ENCODE results near the gene PAM16. TPM values are rescaled to one million over a fixed set of nuclear protein-coding genes. Genes with fewer than 3 reads are reported as not detected.

Gene PAM16
- total and polyA plus RNA-seq, 9 of the 15 experiments (the other 6 are each of a cell fraction or from before 2014, with no cell fraction given): 38.7 to 273 (median 79.3) TPM

DNA sequence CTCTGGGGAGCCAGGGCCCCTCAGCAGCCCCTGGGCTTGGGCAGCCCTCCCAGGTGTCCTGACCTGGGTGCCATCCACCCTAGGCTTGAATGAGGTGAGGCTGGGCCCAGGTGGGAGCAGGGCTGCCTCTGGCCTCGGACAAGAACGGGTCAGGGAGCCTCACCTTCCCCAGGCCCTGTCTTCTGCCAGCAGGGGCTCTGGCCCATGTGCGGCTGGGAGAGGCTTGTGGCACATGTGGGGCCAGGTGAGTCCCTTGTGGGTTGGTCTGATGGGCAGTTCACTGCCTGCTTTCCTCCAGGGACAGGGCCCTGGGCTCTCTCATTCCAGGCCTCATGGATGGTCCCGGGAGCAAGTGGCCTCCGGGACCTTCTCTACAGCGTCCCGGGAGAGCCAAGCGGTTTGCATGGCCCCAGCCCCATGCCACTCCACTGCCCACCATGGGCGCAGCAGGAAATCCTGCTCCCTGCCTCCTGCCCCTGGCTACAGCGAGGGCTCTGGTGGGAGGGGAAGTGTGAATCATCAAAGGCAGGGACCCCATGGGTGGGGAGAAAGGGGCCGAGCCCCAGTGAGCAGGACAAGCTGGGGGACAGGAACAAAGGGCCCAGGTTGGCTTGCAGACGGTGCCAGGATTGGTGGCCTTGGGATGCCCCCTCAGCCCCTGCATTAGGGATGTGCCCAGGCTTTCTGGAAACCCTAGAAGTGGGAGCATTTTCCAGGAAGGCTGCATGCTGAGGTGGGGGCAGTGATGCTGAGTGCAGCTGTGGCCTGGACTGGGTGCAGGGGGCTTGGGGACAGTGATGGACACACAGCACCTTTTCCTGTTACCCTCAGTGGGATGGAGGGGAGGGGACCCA, 32.7 kb upstream of the PAM16 start:
- CTCF ChIA-PET (ENCODE audit: low intra/inter-chr PET ratio): no interaction called here
- ATAC-seq (no peak), DNase-seq (ENCODE audit: extremely low read depth in 1 of 4, low spot score in 3 of 4) (peak in 2 of 4 experiments; percentile 14 to 15), FAIRE-seq (no peak)
- H3K79me2 ChIP-seq (ENCODE audit: control insufficient read depth, insufficient read depth, low read length): no peaks in the 10 kb centered on the region
- no peak overlapping the region for H3K4me2 ChIP-seq (ENCODE audit: insufficient read depth, low read length)
- intact Hi-C loops (cut with micrococcal nuclease): no loop called here
- no peaks in the 10 kb centered on the region for H3K9me1 ChIP-seq (ENCODE audit: control insufficient read depth, insufficient read depth, low read length)
- WGBS (ENCODE audit: insufficient coverage, low coverage, missing lambda C conversion rate): 95% methylated on average over 10 of the region's 12 CpGs
- no peaks in the 10 kb centered on the region for H3K9me3 ChIP-seq (replicated peaks; ENCODE audit: control insufficient read depth, insufficient read depth, low read depth, low read length)
- no peak overlapping the region for H3K27ac ChIP-seq (ENCODE audit: extremely low read depth, low read depth, low read length)
- H3K4me3 ChIP-seq: no peak overlapping the region
- TF ChIP-seq CREM (IDR thresholded peaks at IDR 0.05; ENCODE audit: low read depth) (no peak), HNRNPLL (IDR thresholded peaks at IDR 0.05; ENCODE audit: low read depth, low read length, poor library complexity, severe bottlenecking) (no peak), POLR2G (IDR thresholded peaks at IDR 0.05; ENCODE audit: low read depth, low read length) (peak; percentile 38), PCBP1 (IDR thresholded peaks at IDR 0.05; ENCODE audit: low read depth, low read length, poor library complexity, severe bottlenecking) (no peak), POLR2A (conservative IDR thresholded peaks at IDR 0.05) (peak; percentile 19; the same call in 1 of the 2 replicates), SIN3A (IDR thresholded peaks at IDR 0.05; ENCODE audit: borderline replicate concordance in 2 of 2, control insufficient read depth in 1 of 2, low read depth in 2 of 2, low read length in 2 of 2) (no peak)
- H3K36me3 ChIP-seq (ENCODE audit: control insufficient read depth, insufficient read depth, low read length): peaks cover 58% of the 10 kb centered on the region; the same call in 1 of the 3 replicates
- in situ Hi-C loops (cut with MboI): no loop called here
- H3K27me3 ChIP-seq (ENCODE audit: control insufficient read depth in 2 of 2, insufficient read depth in 2 of 2, low read length in 2 of 2): no peaks in the 10 kb centered on the region
- H3K9ac ChIP-seq (ENCODE audit: insufficient read depth in 1 of 2, low read depth in 2 of 2, low read length in 2 of 2): no peak overlapping the region
- POLR2A ChIA-PET: interaction anchor here (0.6 kb wide), 1 partner anchor 353 kb away, joined by 3 read pairs; no protein-coding TSS in a partner anchor
- no peak overlapping the region for H2AFZ ChIP-seq (ENCODE audit: low read depth, low read length)
- no TSS peak for BruUV-seq (replicated peaks)
- peaks cover 0 to 37% of the 10 kb centered on the region in 2 experiments; a peak in 2 of 5 replicates for H3K4me1 ChIP-seq (replicated peaks in 1 of 2; ENCODE audit: control insufficient read depth in 2 of 2, insufficient read depth in 2 of 2, low read length in 2 of 2)
- no peaks in the 10 kb centered on the region for H4K20me1 ChIP-seq (replicated peaks; ENCODE audit: control insufficient read depth, insufficient read depth, low read length)

Data from K562 (cell line).